Measurements from ENCODE around the gene LRRC74B.
"Not testable (repeated sequence)": the region's sequence is repeated elsewhere in the genome, so short reads cannot be mapped to it uniquely, and the experiment has no call there.

LRRC74B gene

DNA sequence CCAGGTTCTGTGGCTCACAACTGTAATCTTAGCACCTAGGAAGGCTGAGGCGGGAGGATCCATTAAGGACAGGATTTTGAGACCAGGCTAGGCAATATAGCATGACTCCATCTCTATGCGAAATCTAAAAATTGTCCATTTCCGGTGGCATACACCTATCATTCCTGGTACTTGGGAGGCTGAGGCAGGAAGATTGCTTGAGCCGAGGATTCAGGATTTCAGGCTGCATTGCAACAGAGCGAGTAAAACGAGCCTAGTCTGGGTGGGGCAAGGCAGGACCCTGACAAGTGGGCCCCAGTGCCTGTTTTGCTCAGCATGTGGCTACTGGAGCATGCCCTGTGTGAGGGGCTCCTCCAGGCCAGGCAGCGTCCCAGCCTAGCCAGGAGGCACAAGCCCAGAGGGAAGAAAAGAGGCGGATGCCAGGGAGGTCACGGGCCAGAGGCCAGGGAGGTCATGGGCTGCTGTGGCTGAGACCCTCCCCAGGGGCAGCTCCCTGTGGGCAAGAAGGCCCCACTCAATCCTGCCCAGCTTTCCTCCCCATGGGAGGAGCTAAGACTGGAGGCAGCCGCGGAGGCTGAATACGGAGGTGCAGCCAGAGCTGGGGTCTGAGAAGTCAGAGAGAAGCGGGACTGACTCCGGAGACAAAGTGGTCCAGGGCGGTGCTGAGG, 8.4 kb downstream of the LRRC74B start:
- DNase-seq (ENCODE audit: extremely low read depth in 1 of 2, low read depth in 1 of 2): no peak

DNA sequence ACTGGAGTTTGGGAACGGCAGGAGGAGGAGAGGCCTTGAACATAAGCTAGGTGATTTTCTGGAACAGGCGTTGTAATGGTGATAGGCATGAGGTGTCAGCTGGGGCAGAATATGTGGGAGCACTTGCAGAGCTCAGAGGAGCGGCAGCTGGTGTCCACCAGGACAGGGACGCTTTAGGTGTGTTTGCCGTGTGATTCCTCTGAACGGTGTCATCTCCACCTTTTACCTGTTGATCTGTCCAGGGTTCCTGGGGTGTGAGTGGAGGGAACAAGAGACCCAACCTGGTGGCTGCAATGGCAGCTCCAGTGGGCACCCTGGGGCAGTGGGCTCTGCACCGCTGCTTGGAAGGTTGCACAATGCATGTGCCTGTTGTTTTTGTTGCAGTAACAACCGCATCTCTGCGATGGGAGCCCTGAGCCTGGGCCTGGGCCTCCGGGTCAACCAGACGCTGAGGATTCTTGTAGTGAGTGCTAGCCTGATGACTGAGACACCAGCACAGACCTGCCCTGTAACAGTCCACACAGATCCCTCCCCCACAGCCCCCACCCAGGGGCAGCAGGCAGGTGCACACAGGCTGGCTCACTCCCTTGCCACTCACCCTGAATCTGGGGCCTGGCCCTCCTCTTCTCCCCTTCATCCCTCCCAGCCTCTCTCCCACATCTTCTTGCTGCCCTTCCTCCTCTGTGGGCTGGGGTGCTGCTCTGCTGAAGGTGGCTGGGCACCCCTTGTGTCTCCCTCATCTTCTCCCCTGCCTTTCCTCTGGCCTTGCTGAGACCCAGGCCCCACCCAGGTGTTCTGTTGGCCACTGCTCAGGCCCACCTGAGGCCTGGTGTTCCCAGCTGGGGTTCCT, 9.2 kb downstream of the LRRC74B start:
- no peak for DNase-seq (ENCODE audit: extremely low read depth in 1 of 2, low read depth in 1 of 2)

DNA sequence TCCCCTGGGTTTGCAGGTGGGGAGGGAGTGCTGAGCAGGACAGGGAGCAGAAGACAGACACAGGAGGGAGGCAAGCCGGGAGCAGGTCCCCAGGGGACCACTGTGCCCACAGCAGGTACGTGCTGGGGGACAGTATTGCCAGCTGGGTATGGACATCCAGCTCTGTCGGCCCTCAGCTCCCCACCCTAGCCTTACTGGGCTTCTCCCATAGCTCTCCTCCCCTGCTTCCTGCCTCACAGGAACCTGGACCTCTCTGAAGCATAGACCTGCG, 9.8 kb downstream of the LRRC74B start:
- no peak for DNase-seq (ENCODE audit: extremely low read depth in 1 of 2, low read depth in 1 of 2)

DNA sequence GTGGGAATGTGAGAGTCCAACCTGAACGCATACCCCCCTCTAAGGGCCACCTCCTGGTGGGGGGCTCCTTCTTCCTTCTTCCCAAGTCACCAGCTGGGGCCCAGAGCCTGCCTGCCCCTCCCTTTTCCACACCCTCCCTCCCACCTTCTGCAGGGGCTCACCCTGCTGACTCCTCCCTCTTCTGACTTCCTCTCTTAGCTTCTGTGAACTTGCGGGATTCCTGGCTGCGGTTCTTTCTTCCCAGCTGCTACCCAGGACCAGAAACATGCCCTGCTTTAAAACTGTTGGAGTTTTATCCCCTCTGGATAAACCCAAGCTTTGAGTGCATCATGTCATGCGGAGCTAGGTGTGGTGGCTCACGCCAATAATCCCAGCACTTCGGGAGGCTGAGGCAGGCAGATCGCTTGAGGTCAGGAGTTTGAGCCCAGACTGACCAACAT, 10.2 kb downstream of the LRRC74B start:
- DNase-seq (ENCODE audit: extremely low read depth in 1 of 2, low read depth in 1 of 2): no peak

DNA sequence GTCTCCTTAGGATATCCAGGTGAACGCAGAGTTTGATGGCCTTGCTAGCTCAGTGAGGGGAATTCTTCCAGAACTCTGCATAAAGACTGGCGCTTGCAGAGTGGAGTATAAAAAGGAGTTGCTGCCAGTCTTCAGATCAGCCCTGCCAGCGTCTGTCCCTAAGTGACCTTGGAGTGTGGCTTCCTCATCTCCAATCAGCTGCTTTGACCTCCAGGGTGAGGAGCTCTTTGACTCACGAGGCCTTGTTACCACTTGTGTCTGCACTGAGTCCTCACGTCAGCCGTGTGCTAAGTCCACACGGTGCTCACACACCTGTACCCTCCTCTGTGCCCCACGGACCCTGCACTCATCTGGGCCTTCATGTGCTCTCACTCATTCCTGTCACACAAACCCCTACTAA, 14.6 kb downstream of the LRRC74B start:
- not testable (repeated sequence) for DNase-seq (ENCODE audit: extremely low read depth in 1 of 2, low read depth in 1 of 2)

DNA sequence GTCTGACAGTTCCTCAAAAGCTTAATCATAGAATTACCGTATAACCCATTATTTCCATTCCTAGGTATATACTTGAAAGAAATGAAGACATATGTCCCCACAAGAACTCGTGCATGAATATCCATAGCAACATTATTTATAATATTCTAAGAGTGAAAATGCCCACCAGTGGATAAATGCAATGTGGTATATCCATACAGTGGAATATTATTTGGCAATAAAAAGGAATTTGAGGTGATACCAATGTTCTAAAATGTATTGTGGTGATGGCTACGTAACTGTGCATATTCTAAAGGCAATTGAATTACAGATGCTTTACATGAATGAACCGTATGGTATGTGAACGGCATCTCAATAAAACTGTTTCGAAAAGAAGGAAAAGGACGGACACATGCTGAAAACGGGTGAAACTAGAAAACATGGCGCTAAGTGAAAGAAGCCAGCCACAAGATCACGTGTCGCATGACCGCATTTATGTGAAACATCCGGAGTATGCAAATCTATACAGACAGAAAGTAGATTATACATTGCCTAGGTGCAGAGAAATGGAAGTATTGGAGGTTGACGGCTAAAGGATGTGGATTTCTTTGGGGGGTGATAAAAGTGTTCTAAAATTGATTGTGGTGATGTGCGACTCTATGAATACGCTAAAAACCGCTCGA, 16.0 kb downstream of the LRRC74B start:
- not testable (repeated sequence) for DNase-seq (ENCODE audit: extremely low read depth in 1 of 2, low read depth in 1 of 2)

DNA sequence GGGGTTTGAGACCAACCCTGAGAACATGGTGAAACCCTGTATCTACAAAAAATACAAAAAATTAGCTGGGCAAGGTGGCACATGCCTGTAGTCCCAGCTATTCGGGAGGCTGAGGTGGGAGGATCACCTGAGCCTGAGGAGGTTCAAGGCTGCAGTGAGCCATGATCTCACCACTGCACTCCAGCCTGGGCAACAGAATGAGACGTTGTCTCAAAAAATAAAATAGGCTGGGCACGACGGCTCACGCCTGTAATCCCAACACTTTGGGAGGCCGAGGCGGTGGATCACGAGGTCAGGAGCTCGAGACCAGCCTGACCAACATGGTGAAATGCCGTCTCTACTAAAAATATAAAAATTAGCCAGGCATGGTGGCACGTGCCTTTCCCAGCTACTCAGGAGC, 18.7 kb downstream of the LRRC74B start:
- DNase-seq (ENCODE audit: extremely low read depth in 1 of 2, low read depth in 1 of 2): not testable (repeated sequence)

DNA sequence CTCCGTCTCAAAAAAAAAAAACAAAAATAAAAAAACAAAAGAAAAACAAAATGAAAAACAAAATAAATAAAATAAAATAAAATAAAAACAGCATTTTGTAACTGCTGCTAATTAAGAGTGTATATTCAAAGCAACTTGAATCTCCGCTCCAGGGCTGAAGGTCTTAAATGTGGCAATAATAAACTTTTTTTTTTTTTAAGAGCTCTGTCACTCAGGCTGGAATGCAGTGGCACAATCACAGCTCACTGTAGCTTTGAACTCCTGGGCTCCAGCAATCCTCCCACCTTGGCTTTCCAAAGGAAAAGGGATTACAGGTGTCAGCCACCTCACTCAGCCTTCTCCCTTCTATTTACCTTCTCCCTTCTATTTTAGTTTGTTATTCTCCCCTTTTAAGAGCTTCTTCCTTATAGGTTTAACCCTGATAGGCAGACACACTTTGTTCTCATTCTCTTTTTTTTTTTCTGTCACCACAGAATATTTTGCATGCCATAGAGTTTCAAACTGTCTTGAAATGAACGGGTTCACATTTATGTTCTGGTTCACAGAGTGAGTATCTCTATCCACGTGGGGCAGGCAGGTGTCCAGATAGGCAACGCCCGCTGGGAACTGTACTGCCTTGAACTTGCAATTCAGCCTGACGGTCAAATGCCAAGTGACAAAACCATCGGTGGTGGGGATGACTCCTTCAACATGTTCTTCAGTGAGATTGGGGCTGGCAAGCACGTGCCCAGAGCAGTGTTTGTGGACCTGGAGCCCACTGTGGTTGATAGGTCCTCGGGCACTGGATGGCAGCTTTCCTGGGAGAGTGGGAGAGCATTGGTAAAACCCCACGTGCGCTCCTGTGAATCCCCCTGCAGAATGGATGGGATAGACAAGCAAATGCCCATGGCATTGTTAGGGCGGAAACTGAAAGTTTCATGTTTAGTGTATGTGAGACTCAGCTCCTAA, 19.4 kb downstream of the LRRC74B start:
- DNase-seq (ENCODE audit: extremely low read depth in 1 of 2, low read depth in 1 of 2): no peak

DNA sequence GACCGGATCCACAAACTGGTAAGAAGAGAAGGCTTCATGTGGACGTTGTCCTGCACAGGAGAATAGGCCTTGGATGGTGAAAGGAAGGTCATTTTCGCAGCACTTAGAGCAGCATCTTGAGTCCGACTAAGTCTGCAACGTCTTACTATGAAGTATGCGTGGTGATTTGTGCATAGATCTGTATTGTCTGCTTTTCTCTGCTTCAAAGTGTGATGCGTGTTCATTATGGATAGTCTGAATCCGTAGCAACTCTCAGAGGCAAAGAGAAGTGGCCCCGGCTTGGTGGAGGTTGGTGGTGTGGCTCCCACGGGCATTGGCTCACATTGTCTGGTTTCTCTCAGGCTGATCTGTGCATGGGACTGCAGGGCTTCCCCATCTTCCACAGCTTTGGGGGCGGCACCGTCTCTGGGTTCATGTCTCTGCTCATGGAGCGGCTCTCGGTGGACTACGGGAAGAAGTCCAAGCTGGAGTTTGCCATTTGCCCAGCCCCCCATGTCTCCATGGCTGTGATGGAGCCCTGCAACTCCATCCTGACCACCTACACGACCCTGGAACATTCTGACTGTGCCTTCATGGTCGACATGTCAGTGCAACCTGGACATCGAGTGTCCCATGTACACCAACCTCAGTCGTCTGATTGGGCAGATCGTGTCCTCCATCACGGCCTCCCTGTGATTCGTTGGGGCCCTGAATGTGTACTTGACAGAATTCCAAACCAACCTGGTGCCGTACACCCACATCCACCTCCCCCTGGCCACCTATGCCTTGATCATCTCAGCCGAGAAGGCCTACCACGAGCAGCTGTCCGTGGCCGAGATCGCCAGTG, 21.5 kb downstream of the LRRC74B start:
- no peak for DNase-seq (ENCODE audit: extremely low read depth in 1 of 2, low read depth in 1 of 2)

DNA sequence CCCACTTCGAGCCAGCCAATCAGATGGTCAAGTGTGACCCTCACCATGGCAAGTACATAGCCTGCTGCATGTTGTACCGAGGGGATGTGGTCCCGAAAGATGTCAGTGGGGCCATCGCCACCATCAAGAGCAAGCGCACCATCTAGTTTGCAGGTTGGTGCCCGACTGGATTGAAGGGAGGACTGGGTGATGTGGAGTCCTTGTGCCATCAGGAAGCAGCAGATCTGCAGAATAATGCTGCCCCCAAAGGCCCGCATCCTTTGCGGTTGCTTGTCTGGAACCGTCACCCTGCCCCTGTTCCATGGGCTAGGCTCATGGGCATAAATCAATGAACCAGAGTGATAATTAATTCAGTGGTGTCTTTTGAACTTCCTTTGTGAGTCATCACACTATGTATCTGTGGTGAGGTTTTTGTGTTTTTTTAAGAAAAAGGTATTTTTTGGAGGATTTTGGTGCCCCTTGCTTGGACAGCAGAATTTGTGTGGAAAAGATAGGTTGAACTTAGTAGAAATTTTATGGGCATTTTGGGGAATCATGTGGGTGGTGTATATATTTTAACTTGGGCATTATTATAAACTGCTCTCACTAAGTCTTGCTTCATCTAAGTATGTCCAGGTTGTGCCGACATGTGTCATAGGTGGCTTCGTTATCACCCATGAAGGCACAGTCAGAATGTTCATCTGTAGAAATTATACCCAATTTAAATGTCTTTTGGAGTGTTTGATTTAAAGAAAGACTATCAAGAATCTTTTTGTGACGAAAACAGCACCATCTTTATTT, 22.3 kb downstream of the LRRC74B start:
- no peak for DNase-seq (ENCODE audit: extremely low read depth in 1 of 2, low read depth in 1 of 2)

DNA sequence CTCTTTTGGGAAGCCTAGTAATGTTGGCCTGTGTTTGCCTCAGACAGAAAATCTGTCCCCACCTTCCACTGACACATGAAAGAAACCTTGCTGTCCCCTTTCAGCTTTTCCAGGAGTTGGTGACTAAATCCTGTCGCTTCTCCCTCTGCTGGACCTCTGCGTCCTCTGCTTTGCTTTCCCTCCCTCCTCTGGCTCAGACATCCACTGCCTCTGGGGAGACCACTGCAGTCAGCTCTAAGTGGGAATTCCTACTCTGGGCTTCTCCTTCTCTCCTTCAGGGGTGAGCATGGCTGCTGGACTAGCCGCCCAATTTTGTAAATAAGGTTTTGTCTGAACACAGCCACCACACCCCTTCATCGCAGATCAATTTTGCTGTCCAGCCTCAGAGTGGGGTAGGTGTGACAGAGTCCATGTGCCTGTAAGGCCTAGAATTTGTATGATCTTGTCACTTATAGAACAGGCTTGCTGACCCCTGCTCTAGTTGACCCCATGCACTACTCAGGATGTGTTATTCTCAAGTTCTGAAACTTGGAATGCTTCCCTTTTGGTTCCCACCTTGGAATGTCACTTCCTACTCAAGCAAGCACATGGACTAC, 23.0 kb downstream of the LRRC74B start:
- DNase-seq (ENCODE audit: extremely low read depth in 1 of 2, low read depth in 1 of 2): no peak

DNA sequence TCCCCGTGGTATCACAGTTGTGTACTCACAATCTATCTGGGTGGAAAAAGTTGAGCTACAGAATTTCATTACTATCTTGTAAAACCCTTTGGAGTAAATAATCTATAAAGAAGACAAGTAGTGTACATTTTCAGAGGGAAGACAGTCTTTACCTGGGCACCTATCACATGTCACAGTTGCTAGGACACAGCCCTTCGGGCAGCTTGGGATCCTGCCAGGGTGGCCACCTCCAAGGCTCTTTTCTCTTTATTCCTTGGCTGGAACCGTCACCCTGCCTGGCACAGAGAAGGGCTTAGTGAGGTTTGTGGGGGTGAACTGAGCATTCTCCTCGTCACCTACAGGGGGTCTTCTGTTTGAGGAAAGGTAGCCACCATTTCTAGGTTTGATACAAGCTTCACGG, 23.6 kb downstream of the LRRC74B start:
- no peak for DNase-seq (ENCODE audit: extremely low read depth in 1 of 2, low read depth in 1 of 2)

DNA sequence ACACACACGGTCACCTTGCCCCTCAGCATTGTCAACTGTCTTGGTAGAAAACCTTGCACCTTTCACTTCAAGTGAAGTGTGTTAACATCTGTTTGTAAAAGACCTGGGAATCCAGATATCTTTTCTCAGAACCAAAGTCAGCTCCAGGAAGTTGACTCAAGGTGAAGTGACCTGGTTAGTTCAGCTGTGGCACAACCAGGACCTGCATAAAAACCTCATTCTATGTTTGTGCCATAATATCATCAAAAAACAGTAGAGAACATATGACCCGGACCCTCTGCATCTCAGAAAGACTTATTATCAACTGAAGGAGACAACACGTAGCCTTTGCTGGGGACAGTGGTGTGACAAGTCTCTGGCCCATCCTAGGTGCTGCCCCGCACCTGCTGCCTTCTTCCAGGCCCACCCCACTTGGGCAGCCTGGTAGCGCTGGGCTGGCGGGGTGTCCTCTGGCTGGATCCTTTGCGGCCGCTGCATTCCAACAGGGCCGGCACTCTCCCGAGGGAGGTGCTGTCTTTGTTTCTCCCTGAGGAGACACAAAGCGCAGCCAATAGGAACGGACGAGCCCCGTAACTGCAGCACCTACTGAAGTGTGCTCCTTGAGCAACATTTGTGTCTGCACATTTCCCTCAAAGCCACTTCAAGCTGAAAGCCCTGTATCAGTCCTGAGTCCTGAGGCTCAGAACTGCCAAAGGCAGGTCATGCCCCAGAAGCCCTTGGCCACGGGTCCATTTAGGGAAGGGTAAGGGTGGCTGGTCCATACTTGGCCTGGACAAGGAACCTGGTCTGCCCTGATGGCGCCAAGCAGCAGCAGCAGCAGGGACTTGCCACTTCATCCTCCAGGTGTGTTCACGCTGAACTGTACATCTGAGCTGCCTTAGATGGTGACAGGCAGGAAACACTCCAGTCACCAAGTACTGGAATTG, 25.2 kb downstream of the LRRC74B start:
- no peak for DNase-seq (ENCODE audit: extremely low read depth in 1 of 2, low read depth in 1 of 2)

DNA sequence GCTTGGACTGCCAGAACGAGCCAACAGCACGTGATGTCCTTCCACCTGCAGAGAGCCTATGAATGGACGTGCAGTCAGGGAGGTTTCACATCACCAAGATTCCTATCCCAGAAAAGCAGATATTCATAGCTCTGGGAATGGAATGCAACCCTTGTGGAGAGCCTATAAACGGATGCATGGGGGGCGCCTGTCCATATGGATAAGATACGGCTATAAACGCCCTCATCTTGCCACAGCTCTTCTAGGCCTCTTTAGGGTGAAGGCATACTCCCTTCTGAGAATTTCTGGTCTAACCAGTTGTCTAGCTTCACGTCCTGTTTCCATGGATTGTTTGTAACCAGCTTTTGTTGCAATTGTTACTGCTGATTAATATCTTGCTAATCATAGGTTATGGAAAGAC, 26.1 kb downstream of the LRRC74B start:
- DNase-seq (ENCODE audit: extremely low read depth in 1 of 2, low read depth in 1 of 2): not testable (repeated sequence)

DNA sequence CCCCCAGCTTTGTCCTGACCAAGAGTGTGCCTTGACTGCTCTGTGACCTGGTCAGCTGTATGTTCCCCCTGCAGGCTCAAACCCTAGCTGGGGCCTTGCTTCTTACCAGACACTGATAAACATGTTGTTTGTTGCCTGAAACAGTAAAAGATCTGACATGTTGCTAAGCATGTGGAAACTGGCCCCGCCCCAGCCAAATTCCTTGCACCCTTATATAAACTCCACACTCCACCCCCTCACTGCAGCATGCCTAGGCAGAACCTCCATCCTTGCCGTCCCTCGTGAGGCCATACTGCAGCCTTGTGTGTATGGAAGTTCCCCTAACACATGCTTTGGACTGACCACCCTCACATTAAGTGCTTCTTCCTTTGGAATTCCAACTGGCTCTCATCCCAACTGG, 27.3 kb downstream of the LRRC74B start:
- DNase-seq (ENCODE audit: extremely low read depth in 1 of 2, low read depth in 1 of 2): no peak

DNA sequence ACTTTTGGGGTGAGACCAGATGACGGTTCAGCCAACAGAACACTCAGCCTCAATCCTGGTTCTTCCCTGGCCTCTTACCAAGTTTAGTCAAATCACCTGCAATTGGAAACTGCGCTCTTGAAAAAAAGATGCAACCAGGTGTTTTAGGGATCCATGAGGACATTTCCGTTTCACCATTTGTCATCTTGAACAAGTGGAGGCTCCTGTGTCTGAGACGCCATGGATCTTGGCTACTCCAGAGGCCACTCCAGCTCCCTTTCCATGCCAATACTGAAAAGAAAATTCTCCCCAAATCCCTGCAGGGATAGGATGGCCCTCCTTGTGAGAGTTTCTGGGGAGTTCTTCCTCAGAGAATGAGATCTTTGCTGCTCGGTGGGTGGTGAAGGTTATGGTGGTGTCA, 27.7 kb downstream of the LRRC74B start:
- no peak for DNase-seq (ENCODE audit: extremely low read depth in 1 of 2, low read depth in 1 of 2)

DNA sequence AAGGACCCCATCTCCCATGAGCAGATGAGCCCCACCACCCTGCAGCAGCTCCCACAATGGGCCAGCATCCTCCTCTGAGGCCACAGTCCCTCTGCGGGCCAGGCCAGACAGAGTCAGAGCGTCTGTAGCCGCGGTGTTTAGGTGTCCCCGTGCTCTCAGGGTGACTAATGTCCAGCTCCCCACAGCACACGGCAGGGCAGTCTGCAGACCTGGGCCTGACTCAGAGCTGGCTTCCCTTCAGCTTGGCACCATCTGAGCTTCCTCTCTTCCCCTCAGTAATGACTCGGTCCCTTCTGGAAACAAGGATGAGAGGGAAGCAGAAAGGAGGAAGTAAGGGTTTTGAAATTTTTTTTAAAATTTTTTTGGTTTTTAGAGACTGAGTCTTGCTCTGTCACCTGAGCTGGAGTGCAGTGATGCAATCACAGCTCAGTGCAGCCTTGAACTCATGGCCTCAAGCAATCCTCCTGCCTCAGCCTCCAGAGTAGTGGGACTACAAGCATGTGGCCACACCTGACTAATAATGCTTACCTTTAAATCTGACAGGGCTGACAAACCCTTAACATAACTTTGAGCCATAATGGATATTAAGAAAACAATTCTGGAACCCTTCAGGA, 28.5 kb downstream of the LRRC74B start:
- no peak for DNase-seq (ENCODE audit: extremely low read depth in 1 of 2, low read depth in 1 of 2)

Data from stimulated activated CD8-positive, alpha-beta memory T cell treated with anti-CD3 and anti-CD28 coated beads, Interleukin-7, amount 100 ng/mL, for 48 hours (primary cell).